GM12864 (cell line): ENCODE measurements around the gene FMO2.

Experiments used
- DNase-seq: peaks from one replicate; pipeline ENCODE4 v3.0.0-alpha.2; 2011; ENCODE audit warnings: low read depth
- H3K4me3 ChIP-seq: 2 replicates; pipeline ENCODE4 v1.5.1; 2011; ENCODE audit warnings: mild to moderate bottlenecking, low read depth, low read length, control low read depth
- TF ChIP-seq, protein P1 (sequence below): IDR thresholded peaks from 2 replicates; pipeline ENCODE4 v1.5.1; 2011; ENCODE audit warnings: low read depth, mild to moderate bottlenecking, moderate library complexity, low read length, control low read depth, inconsistent platforms; ENCODE audit errors: missing control alignments

The FMO2 gene

DNA sequence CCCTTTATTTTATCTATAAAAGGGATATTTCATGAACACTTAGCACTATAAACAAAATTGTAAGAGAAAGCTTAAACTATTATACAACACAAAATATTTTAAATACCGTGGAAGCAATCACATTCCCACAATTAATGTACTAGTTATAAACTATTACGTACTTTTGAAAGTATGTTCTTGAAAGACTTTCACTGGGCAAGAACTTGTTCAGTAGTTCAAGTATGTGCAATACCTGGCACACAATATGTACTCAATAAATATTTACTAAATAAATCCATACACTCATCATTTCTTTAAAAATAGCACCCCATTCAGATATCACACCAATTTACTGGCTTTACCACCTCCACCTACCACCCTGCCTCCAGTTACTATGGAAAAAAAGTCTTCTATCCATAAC is 12.6 kb upstream of the FMO2 start:
- DNase-seq, result no peak
- H3K4me3 ChIP-seq, result no peak overlapping the region
- TF ChIP-seq, protein P1, sequence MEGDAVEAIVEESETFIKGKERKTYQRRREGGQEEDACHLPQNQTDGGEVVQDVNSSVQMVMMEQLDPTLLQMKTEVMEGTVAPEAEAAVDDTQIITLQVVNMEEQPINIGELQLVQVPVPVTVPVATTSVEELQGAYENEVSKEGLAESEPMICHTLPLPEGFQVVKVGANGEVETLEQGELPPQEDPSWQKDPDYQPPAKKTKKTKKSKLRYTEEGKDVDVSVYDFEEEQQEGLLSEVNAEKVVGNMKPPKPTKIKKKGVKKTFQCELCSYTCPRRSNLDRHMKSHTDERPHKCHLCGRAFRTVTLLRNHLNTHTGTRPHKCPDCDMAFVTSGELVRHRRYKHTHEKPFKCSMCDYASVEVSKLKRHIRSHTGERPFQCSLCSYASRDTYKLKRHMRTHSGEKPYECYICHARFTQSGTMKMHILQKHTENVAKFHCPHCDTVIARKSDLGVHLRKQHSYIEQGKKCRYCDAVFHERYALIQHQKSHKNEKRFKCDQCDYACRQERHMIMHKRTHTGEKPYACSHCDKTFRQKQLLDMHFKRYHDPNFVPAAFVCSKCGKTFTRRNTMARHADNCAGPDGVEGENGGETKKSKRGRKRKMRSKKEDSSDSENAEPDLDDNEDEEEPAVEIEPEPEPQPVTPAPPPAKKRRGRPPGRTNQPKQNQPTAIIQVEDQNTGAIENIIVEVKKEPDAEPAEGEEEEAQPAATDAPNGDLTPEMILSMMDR, result no peak

GRCh38 chr1:171173069-171173468 is 12.0 kb upstream of the FMO2 start:
- H3K4me3 ChIP-seq, result no peak overlapping the region
- TF ChIP-seq, protein P1, result no peak
- DNase-seq, result no peak

DNA sequence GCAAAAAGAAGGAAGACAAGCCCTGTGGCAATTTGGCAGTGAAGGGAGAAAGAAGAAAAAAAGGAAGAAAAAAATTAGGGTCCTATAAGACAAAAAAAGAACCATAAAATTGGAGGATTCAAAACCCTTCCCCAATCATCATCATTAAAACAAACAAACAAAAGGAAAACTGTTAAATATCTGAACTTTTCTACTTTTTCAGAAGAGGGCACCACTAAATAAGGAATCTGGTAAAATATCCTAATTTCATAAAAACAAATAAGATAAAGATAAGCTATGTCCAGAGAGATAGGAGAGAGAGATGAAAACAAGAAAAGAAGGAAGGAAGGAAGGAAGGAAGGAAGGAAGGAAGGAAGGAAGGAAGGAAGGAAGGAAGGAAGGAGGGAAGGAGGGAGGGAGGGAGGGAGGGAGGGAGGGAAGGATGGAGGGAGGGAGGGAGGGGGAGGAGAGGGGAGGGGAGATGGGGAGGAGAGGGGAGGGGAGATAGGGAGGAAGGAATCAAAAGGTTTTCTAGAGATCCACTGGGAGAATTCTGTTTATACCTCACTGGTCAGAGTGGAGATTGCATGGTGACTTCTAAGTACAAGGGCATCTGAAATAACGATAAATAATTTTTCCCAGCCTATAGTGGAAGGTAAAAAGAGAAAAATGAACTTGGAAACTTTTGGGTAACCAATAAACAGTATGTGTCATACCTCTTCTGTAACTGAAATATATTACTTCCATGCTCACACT is 10.4 kb upstream of the FMO2 start:
- TF ChIP-seq, protein P1, result no peak
- DNase-seq, result no peak
- H3K4me3 ChIP-seq, result no peak overlapping the region

DNA sequence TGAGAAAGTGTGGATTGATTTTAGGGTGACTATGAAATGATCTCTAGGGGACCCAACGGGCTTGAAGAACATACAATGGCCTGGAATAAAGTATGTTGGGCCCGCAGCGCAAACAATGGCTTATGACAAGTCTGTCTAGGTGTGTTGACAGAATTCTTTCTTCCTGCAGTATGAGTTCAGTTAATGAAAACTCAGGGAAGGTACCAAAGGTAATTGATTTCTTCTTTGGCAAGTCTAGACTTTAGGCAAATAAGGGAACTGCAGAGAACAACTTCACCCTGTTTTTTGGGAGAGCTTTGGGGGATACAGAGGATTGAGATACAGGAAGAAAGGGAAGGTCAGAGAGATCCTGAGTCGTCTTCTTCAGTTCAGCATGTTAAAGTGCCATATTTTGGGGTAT is 7.8 kb upstream of the FMO2 start:
- DNase-seq, result no peak
- no peak overlapping the region for H3K4me3 ChIP-seq
- TF ChIP-seq, protein P1, result no peak

GRCh38 chr1:171179318-171180227 is 5.5 kb upstream of the FMO2 start:
- DNase-seq, result no peak
- no peak overlapping the region for H3K4me3 ChIP-seq
- TF ChIP-seq, protein P1, result no peak

GRCh38 chr1:171180670-171181069 is 4.4 kb upstream of the FMO2 start:
- TF ChIP-seq, protein P1, result no peak
- DNase-seq, result no peak
- H3K4me3 ChIP-seq, result no peak overlapping the region
